Inflammatory macrophage treated with lipopolysaccharide for 1 hour (primary cell): ENCODE results near the gene LRRC8E.
A peak's percentile ranks its signal among the peaks of the same experiment; 100 is the strongest.
"Not testable (repeated sequence)": the region's sequence is repeated elsewhere in the genome, so short reads cannot be mapped to it uniquely, and the experiment has no call there.

Experiments
- DNase-seq, 2 donors: peaks; one replicate each; pipeline ENCODE4 v3.0.0-alpha.2; 2020 to 2022

The LRRC8E gene

GRCh38 chr19:7910321-7911161, 22.2 kb downstream of the LRRC8E start:
- DNase-seq, result no peak

- DNase-seq, result no peak
Observed at GRCh38 chr19:7911508-7912143, 23.3 kb downstream of the LRRC8E start.

GRCh38 chr19:7912144-7912696, 23.9 kb downstream of the LRRC8E start:
- DNase-seq, result no peak

GRCh38 chr19:7912697-7913564, 24.6 kb downstream of the LRRC8E start:
- DNase-seq, result no peak

- DNase-seq, result no peak
Observed at GRCh38 chr19:7913652-7914051, 25.3 kb downstream of the LRRC8E start.

- DNase-seq, result no peak
Observed at GRCh38 chr19:7914099-7914498, 25.8 kb downstream of the LRRC8E start.

- no peak for DNase-seq
Observed at GRCh38 chr19:7914598-7915045, 26.3 kb downstream of the LRRC8E start, which contains the start of gene TGFBR3L. TGFBR3L (plus strand) TSS chr19:7914830.

- no peak for DNase-seq
Observed at GRCh38 chr19:7915250-7916102, 27.2 kb downstream of the LRRC8E start.

GRCh38 chr19:7916103-7916954, 28.0 kb downstream of the LRRC8E start:
- DNase-seq, result peak in 1 of 2 donors; percentile 45

GRCh38 chr19:7916955-7917266, 28.6 kb downstream of the LRRC8E start:
- DNase-seq, result no peak

- peak in 1 of 2 donors; percentile 52 for DNase-seq
Observed at GRCh38 chr19:7917267-7918061, 29.2 kb downstream of the LRRC8E start.

GRCh38 chr19:7918062-7918614, 29.8 kb downstream of the LRRC8E start:
- DNase-seq, result not testable (repeated sequence)

- DNase-seq, result no peak
Observed at GRCh38 chr19:7918615-7919421, 30.5 kb downstream of the LRRC8E start.

GRCh38 chr19:7919610-7920518, 31.6 kb downstream of the LRRC8E start, which contains the start of gene SNAPC2:
SNAPC2 (plus strand) TSS chr19:7920338; CDS start chr19:7920367, 29 bp downstream.
- DNase-seq, result peak; percentile 84 to 90

- peak; percentile 90 to 99 for DNase-seq
Observed at GRCh38 chr19:7920519-7921301, 32.4 kb downstream of the LRRC8E start.

GRCh38 chr19:7921302-7921966, 33.1 kb downstream of the LRRC8E start:
- DNase-seq, result no peak
